SK-N-SH (cell line): Measurements from ENCODE around the gene SMC2. TPM values are rescaled to one million over a fixed set of nuclear protein-coding genes. Genes with fewer than 3 reads are reported as not detected.

Experiments used
- CTCF ChIA-PET: fragments of 300-600, 350-600 bp; formaldehyde crosslinking; extraction: SDS; loops from one replicate; lab custom pipeline; 2021; lab: Yijun Ruan, JAX
- POLR2A ChIA-PET: fragments of 350-600 bp; sonication (Branson Sonifier 250); formaldehyde crosslinking; extraction: SDS; loops from one replicate; lab custom pipeline; 2020; ENCODE audit warnings: antibody characterized with exemption, inconsistent platforms; lab: Yijun Ruan, JAX
- DNase-seq: peaks from one replicate; pipeline ENCODE4 v3.0.0; 2012
- H2AFZ ChIP-seq: fragments of 200-600 bp; sonication (generic); 2 replicates; pipeline ENCODE4 v1.8.1; 2016; ENCODE audit warnings: antibody characterized with exemption, mild to moderate bottlenecking, low read depth
- H3F3A ChIP-seq: fragments of 200-600 bp; sonication (generic); replicated peaks from 2 replicates; pipeline ENCODE3; 2016; ENCODE audit warnings: antibody characterized with exemption, mild to moderate bottlenecking; ENCODE audit not compliant: insufficient read depth
- H3K27ac ChIP-seq, 2 experiments: fragments of 200-500 bp in 1 of 2; fragments of 200-600 bp in 1 of 2; sonication (Bioruptor generic) in 1 of 2; sonication (generic), shearing (Covaris generic) in 1 of 2; 2 replicates each; pipeline versions ENCODE4 v1.5.1 to v1.6.1; 2014 to 2016; ENCODE audit warnings: low read depth in 2 of 2, inconsistent platforms in 1 of 2, low read length in 1 of 2, mild to moderate bottlenecking in 1 of 2, mixed read lengths in 1 of 2
- H3K27me3 ChIP-seq: fragments of 200-600 bp; sonication (generic), shearing (Covaris generic); 2 replicates; pipeline ENCODE4 v1.6.1; 2016; ENCODE audit warnings: mixed run types; ENCODE audit not compliant: insufficient read depth
- H3K36me3 ChIP-seq, 2 experiments: fragments of 200-500 bp in 1 of 2; fragments of 200-600 bp in 1 of 2; sonication (Bioruptor generic) in 1 of 2; sonication (generic) in 1 of 2; replicated peaks in 1 of 2; 2 replicates each; pipeline versions ENCODE3 to v1.5.1; 2014 to 2016; ENCODE audit warnings: low read length in 1 of 2, mild to moderate bottlenecking in 1 of 2; ENCODE audit not compliant: insufficient read depth in 2 of 2, control insufficient read depth in 1 of 2
- H3K4me1 ChIP-seq, 2 experiments: fragments of 200-500 bp in 1 of 2; fragments of 200-600 bp in 1 of 2; sonication (Bioruptor generic) in 1 of 2; sonication (generic), shearing (Covaris generic) in 1 of 2; 2 replicates each; pipeline versions ENCODE4 v1.5.1 to v1.6.1; 2014 to 2016; ENCODE audit warnings: low read depth in 1 of 2, low read length in 1 of 2, mixed run types in 1 of 2; ENCODE audit not compliant: insufficient read depth in 2 of 2, control insufficient read depth in 1 of 2
- H3K4me2 ChIP-seq: fragments of 200-600 bp; sonication (generic), shearing (Covaris generic); 2 replicates; pipeline ENCODE4 v1.6.1; 2017; ENCODE audit warnings: mixed run types
- H3K4me3 ChIP-seq, 2 experiments: fragments of 200-500 bp in 1 of 2; fragments of 200-600 bp in 1 of 2; sonication (Bioruptor generic) in 1 of 2; sonication (generic), shearing (Covaris generic) in 1 of 2; 2 replicates each; pipeline versions ENCODE4 v1.5.1 to v1.8.1; 2014 to 2016; ENCODE audit warnings: low read depth in 2 of 2, inconsistent platforms in 1 of 2, low read length in 1 of 2, mild to moderate bottlenecking in 1 of 2, mixed read lengths in 1 of 2, moderate library complexity in 1 of 2
- H3K79me2 ChIP-seq: fragments of 200-600 bp; sonication (generic); 2 replicates; pipeline ENCODE4 v1.8.1; 2017; ENCODE audit warnings: mild to moderate bottlenecking; ENCODE audit not compliant: insufficient read depth
- H3K9ac ChIP-seq: fragments of 200-600 bp; sonication (generic); 2 replicates; pipeline ENCODE4 v1.6.1; 2017; ENCODE audit warnings: mixed run types
- H3K9me2 ChIP-seq: fragments of 200-600 bp; sonication (generic); 2 replicates; pipeline ENCODE4 v1.6.1; 2017; ENCODE audit warnings: mixed run types
- H3K9me3 ChIP-seq: fragments of 200-600 bp; sonication (generic); 2 replicates; pipeline ENCODE4 v1.6.1; 2017; ENCODE audit warnings: mixed run types, mild to moderate bottlenecking, moderate library complexity
- H4K20me1 ChIP-seq: fragments of 200-600 bp; sonication (generic); 2 replicates; pipeline ENCODE4 v1.6.1; 2017; ENCODE audit warnings: mild to moderate bottlenecking, mixed run types; ENCODE audit not compliant: insufficient read depth
- CTCF ChIP-seq: fragments of 200-600 bp; sonication (generic); IDR thresholded peaks from 2 replicates; pipeline ENCODE4 v1.6.1; 2017; ENCODE audit warnings: antibody characterized with exemption, mild to moderate bottlenecking, moderate library complexity
- ELF1 ChIP-seq: IDR thresholded peaks from 2 replicates; pipeline ENCODE4 v1.4.0; 2012
- EZH2phosphoT487 ChIP-seq: fragments of 200-600 bp; sonication (generic); IDR thresholded peaks from 2 replicates; pipeline ENCODE4 v1.6.1; 2017; ENCODE audit warnings: low read depth, mixed run types, mild to moderate bottlenecking, antibody characterized with exemption, moderate library complexity, borderline replicate concordance
- RCOR1 ChIP-seq: fragments of 150-350 bp; IDR thresholded peaks from 2 replicates; pipeline ENCODE4 v1.6.1; 2017; ENCODE audit warnings: antibody characterized with exemption, low read length
- TCF12 ChIP-seq: IDR thresholded peaks from 2 replicates; pipeline ENCODE4 v1.4.0; 2012
- ZBTB33 ChIP-seq: IDR thresholded peaks from 2 replicates; pipeline ENCODE4 v1.4.0; 2012; ENCODE audit warnings: low read depth, borderline replicate concordance
- WGBS: methylation state at CpG from one replicate; pipeline ENCODE4 v1.1.6; 2017; ENCODE audit warnings: low lambda C conversion rate; 5-methylcytosine and 5-hydroxymethylcytosine counted together
- polyA plus RNA-seq, 3 experiments: library from polyadenylated mRNA; depleted of rRNA; stranded (reverse); fragments of >200 nt; gene quantifications; 2 replicates each; pipeline ENCODE4 v1.2.3, GENCODE V29; 2012
- TF ChIP-seq, protein P1 (sequence below): fragments of 150-350 bp; IDR thresholded peaks from 2 replicates; pipeline ENCODE4 v1.6.1; 2017; ENCODE audit warnings: antibody characterized with exemption, low read length, low read depth, borderline replicate concordance

SMC2 gene
- polyA plus RNA-seq, 1 of the 3 experiments (the other 2 are of a cell fraction): 3.7 TPM

- CTCF ChIA-PET: no interaction called here
- Histone ChIP-seq H2AFZ (no peak overlapping the region), H3K27ac (no peak overlapping the region), H3K79me2 (no peaks in the 10 kb centered on the region), H4K20me1 (no peaks in the 10 kb centered on the region), H3F3A (no peaks in the 10 kb centered on the region), H3K9ac (no peak overlapping the region), H3K27me3 (no peaks in the 10 kb centered on the region), H3K36me3 (no peaks in the 10 kb centered on the region), H3K4me3 (no peak overlapping the region), H3K4me2 (no peak overlapping the region), H3K9me2 (no peaks in the 10 kb centered on the region)
- no peak for DNase-seq
- TF ChIP-seq, protein P1, sequence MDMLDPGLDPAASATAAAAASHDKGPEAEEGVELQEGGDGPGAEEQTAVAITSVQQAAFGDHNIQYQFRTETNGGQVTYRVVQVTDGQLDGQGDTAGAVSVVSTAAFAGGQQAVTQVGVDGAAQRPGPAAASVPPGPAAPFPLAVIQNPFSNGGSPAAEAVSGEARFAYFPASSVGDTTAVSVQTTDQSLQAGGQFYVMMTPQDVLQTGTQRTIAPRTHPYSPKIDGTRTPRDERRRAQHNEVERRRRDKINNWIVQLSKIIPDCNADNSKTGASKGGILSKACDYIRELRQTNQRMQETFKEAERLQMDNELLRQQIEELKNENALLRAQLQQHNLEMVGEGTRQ: no peak
- TF ChIP-seq ZBTB33: no peak
- no peak for TF ChIP-seq ELF1
- TF ChIP-seq EZH2phosphoT487: no peak
- TF ChIP-seq RCOR1: no peak
- no peak for TF ChIP-seq CTCF
- TF ChIP-seq, all 33 proteins: peak for 0
- Histone ChIP-seq H3K4me1 (no peaks in the 10 kb centered on the region), H3K9me3 (no peaks in the 10 kb centered on the region; the same call in 1 of the 2 replicates)
- POLR2A ChIA-PET: no interaction called here
Measured at GRCh38 chr9:104080983-104081382, 13.1 kb upstream of the SMC2 start.

- no peak for DNase-seq
- no peaks in the 10 kb centered on the region for H3K27me3 ChIP-seq
- ChIA-PET POLR2A (no interaction called here), CTCF (no interaction called here)
- TF ChIP-seq EZH2phosphoT487: no peak
- no peak for TF ChIP-seq ELF1
- TF ChIP-seq TCF12: no peak
- H3K9me2 ChIP-seq: no peaks in the 10 kb centered on the region
- H3K36me3 ChIP-seq: no peaks in the 10 kb centered on the region
- no peaks in the 10 kb centered on the region for H3K4me1 ChIP-seq
- H3F3A ChIP-seq: no peaks in the 10 kb centered on the region
- H2AFZ ChIP-seq: no peak overlapping the region
- H3K9ac ChIP-seq: no peak overlapping the region
- 56% methylated on average over 1 of the region's 1 CpG for whole genome bisulfite sequencing
- no peak overlapping the region for H3K4me2 ChIP-seq
- H3K4me3 ChIP-seq: no peak overlapping the region
- no peaks in the 10 kb centered on the region for H4K20me1 ChIP-seq
- no peak overlapping the region for H3K27ac ChIP-seq
- H3K79me2 ChIP-seq: no peaks in the 10 kb centered on the region
- no peaks in the 10 kb centered on the region; the same call in 1 of the 2 replicates for H3K9me3 ChIP-seq
Measured at GRCh38 chr9:104082168-104082567, 11.9 kb upstream of the SMC2 start.
